Measurements from ENCODE around the gene FYB1.

FYB1 gene

DNA sequence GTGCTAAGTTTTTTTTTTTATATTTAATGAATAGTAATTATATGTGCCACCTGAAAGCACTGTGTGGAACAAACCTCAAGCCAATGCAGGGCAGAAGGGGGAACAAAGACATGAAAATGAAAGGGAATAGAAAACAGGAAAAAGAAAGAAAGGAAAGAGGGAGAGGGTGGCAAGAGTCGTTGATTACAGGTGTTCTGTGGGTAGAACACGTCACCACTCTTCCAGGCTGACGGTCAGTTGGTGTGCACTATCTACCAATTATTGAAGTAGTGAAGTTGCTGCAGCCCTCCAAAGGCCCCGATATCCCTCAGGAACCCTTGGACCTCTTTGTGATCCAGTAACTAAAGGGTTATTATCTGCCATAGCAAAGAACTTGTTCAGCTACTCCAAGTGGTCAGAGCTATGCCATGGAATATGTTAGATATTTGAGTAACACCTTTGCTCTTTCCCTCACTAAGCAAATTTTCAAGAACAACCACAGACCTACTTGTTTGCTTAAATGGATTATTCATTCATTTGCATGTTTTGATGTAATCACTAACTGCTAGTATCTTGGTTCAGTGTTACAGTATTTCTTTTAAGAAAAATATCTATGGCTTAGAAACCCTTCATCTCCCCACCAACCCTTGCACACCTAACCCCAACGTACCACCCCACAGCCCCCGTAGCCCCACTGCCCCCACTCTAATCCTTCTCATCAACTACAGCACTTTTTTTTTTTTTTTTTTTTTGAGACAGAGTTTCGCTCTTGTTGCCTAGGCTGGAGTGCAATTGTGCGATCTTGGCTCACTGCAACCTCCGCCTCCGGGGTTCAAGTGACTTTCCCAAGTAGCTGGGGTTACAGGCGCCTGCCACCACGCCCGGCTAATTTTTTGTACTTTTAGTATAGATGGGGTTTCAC, 31.3 kb downstream of the FYB1 start:
- Histone ChIP-seq H3K4me1 (ENCODE audit: control insufficient read depth in 2 of 2, insufficient read depth in 1 of 2, low read depth in 1 of 2, low read length in 2 of 2) (no peaks in the 10 kb centered on the region), H2BK120ac (ENCODE audit: low read depth, low read length) (no peak overlapping the region), H3K23ac (ENCODE audit: low read depth, low read length, poor library complexity) (no peak overlapping the region), H2BK15ac (ENCODE audit: low read length) (no peak overlapping the region), H3K27me3 (ENCODE audit: control insufficient read depth in 3 of 3, insufficient read depth in 3 of 3, low read depth in 1 of 3, low read length in 3 of 3) (no peaks in the 10 kb centered on the region), H2BK5ac (ENCODE audit: low read length) (no peak overlapping the region), H3K79me1 (ENCODE audit: low read depth, low read length) (no peaks in the 10 kb centered on the region), H2AK5ac (ENCODE audit: low read depth, low read length) (no peak overlapping the region), H3K4me3 (ENCODE audit: low read length in 2 of 2) (no peak overlapping the region), H4K91ac (ENCODE audit: low read depth, low read length, poor library complexity) (no peak overlapping the region), H3K9me3 (replicated peaks in 1 of 2; ENCODE audit: control insufficient read depth in 2 of 2, insufficient read depth in 1 of 2, low read depth in 1 of 2, low read length in 2 of 2) (no peaks in the 10 kb centered on the region), H3K18ac (ENCODE audit: low read length) (no peak overlapping the region), H4K8ac (ENCODE audit: low read depth, low read length) (no peak overlapping the region), H3K27ac (replicated peaks; ENCODE audit: low read length) (no peak overlapping the region), H3K4me2 (ENCODE audit: insufficient read depth, low read length, poor library complexity, severe bottlenecking) (no peak overlapping the region), H3K9ac (ENCODE audit: low read depth, low read length, poor library complexity) (no peak overlapping the region), H3K4ac (ENCODE audit: low read length) (no peak overlapping the region), H2BK12ac (ENCODE audit: low read length) (no peak overlapping the region), H3K14ac (ENCODE audit: low read length) (no peak overlapping the region), H3K36me3 (replicated peaks in 1 of 2; ENCODE audit: control insufficient read depth in 2 of 2, insufficient read depth in 2 of 2, low read length in 2 of 2) (no peaks in the 10 kb centered on the region), H2AFZ (ENCODE audit: low read length) (no peak overlapping the region)
- DNase-seq (ENCODE audit: low spot score) = no peak
- no CpG with 5 or more reads among the region's 13 CpGs for WGBS, 2 donors (ENCODE audit: extremely low coverage in 2 of 2, insufficient read length in 2 of 2, insufficient replicate concordance in 1 of 2)

DNA sequence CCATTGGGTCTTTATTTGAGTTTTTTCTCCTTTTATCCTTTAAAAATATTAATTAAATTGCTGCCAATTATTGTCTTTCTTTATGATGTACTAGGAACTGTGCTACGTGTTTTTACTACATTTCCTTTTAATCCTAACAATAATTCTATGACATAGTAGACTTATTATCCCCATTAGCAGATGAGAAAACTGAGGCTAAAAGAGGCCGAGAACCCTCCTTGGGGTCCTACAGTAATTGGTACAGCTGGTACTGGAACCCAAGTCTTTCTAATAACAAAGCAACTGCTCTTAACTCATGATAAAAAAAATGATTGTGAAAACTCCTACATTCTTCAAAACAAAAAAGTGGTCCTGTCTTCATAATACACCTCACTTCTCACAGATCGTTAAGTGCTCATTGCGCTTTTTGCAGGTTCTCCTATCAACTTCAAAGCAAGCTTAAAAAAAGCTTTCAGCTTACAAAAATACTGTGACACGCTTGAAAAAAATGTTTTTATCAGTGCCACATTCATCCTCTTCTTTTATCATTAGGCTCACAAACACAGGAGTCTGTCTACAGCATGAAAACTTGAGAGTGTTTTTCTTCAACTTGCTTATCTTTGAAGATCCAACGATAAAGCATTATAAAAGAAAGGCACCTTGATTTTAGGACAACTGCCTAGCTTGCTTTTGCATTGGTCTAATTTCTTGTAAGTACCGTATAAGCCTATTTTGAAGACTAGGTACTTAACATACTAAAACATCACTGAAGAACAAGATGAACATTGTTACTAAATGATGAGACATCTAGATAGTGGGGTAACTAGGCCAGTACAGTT, 32.4 kb downstream of the FYB1 start:
- no peak overlapping the region for H3K4me2 ChIP-seq (ENCODE audit: insufficient read depth, low read length, poor library complexity, severe bottlenecking)
- no peak overlapping the region for H2BK5ac ChIP-seq (ENCODE audit: low read length)
- no peak overlapping the region for H4K91ac ChIP-seq (ENCODE audit: low read depth, low read length, poor library complexity)
- H3K9ac ChIP-seq (ENCODE audit: low read depth, low read length, poor library complexity) = no peak overlapping the region
- no CpG with 5 or more reads among the region's 7 CpGs for WGBS, 2 donors (ENCODE audit: extremely low coverage in 2 of 2, insufficient read length in 2 of 2, insufficient replicate concordance in 1 of 2)
- H3K79me1 ChIP-seq (ENCODE audit: low read depth, low read length) = no peaks in the 10 kb centered on the region
- no peak overlapping the region for H3K23ac ChIP-seq (ENCODE audit: low read depth, low read length, poor library complexity)
- no peak overlapping the region for H2AFZ ChIP-seq (ENCODE audit: low read length)
- H3K14ac ChIP-seq (ENCODE audit: low read length) = no peak overlapping the region
- no peak overlapping the region for H3K4me3 ChIP-seq (ENCODE audit: low read length in 2 of 2)
- no peak for DNase-seq (ENCODE audit: low spot score)
- no peak overlapping the region for H2BK12ac ChIP-seq (ENCODE audit: low read length)
- no peak overlapping the region for H4K8ac ChIP-seq (ENCODE audit: low read depth, low read length)
- no peaks in the 10 kb centered on the region for H3K27me3 ChIP-seq (ENCODE audit: control insufficient read depth in 3 of 3, insufficient read depth in 3 of 3, low read depth in 1 of 3, low read length in 3 of 3)
- no peak overlapping the region for H2BK15ac ChIP-seq (ENCODE audit: low read length)
- no peak overlapping the region for H3K27ac ChIP-seq (replicated peaks; ENCODE audit: low read length)
- H2AK5ac ChIP-seq (ENCODE audit: low read depth, low read length) = no peak overlapping the region
- no peaks in the 10 kb centered on the region for H3K36me3 ChIP-seq (replicated peaks in 1 of 2; ENCODE audit: control insufficient read depth in 2 of 2, insufficient read depth in 2 of 2, low read length in 2 of 2)
- no peak overlapping the region for H3K4ac ChIP-seq (ENCODE audit: low read length)
- H2BK120ac ChIP-seq (ENCODE audit: low read depth, low read length) = no peak overlapping the region
- no peaks in the 10 kb centered on the region for H3K4me1 ChIP-seq (ENCODE audit: control insufficient read depth in 2 of 2, insufficient read depth in 1 of 2, low read depth in 1 of 2, low read length in 2 of 2)
- no peaks in the 10 kb centered on the region for H3K9me3 ChIP-seq (replicated peaks in 1 of 2; ENCODE audit: control insufficient read depth in 2 of 2, insufficient read depth in 1 of 2, low read depth in 1 of 2, low read length in 2 of 2)
- no peak overlapping the region for H3K18ac ChIP-seq (ENCODE audit: low read length)

DNA sequence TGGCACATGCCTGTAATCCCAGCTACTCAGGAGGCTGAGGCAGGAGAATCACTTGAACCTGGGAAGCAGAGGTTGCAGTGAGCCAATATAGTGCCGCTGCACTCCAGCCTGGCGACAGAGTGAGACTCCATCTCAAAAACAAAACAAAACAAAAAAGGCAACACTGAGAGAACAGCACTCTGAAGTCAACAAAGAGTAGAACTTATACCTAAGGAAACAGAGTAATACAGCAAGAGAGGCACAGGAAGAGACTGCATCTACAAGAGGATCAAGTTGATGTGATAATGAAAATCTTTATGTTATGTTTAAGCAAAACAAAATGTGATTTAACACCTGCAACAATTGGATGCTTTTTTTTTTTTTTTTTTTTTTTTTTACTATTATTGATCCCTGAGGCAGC, 33.1 kb downstream of the FYB1 start:
- Histone ChIP-seq H3K27me3 (ENCODE audit: control insufficient read depth in 3 of 3, insufficient read depth in 3 of 3, low read depth in 1 of 3, low read length in 3 of 3) (no peaks in the 10 kb centered on the region), H2BK15ac (ENCODE audit: low read length) (no peak overlapping the region), H3K36me3 (replicated peaks in 1 of 2; ENCODE audit: control insufficient read depth in 2 of 2, insufficient read depth in 2 of 2, low read length in 2 of 2) (no peaks in the 10 kb centered on the region), H2BK5ac (ENCODE audit: low read length) (no peak overlapping the region), H3K14ac (ENCODE audit: low read length) (no peak overlapping the region), H3K79me1 (ENCODE audit: low read depth, low read length) (no peaks in the 10 kb centered on the region), H4K8ac (ENCODE audit: low read depth, low read length) (no peak overlapping the region), H2BK12ac (ENCODE audit: low read length) (no peak overlapping the region), H3K18ac (ENCODE audit: low read length) (no peak overlapping the region), H3K9me3 (replicated peaks in 1 of 2; ENCODE audit: control insufficient read depth in 2 of 2, insufficient read depth in 1 of 2, low read depth in 1 of 2, low read length in 2 of 2) (no peaks in the 10 kb centered on the region), H2AK5ac (ENCODE audit: low read depth, low read length) (no peak overlapping the region), H4K91ac (ENCODE audit: low read depth, low read length, poor library complexity) (no peak overlapping the region), H2AFZ (ENCODE audit: low read length) (no peak overlapping the region), H3K4me3 (ENCODE audit: low read length in 2 of 2) (no peak overlapping the region), H3K4me2 (ENCODE audit: insufficient read depth, low read length, poor library complexity, severe bottlenecking) (no peak overlapping the region), H3K27ac (replicated peaks; ENCODE audit: low read length) (no peak overlapping the region), H3K4me1 (ENCODE audit: control insufficient read depth in 2 of 2, insufficient read depth in 1 of 2, low read depth in 1 of 2, low read length in 2 of 2) (no peaks in the 10 kb centered on the region), H3K9ac (ENCODE audit: low read depth, low read length, poor library complexity) (no peak overlapping the region), H3K23ac (ENCODE audit: low read depth, low read length, poor library complexity) (no peak overlapping the region), H2BK120ac (ENCODE audit: low read depth, low read length) (no peak overlapping the region), H3K4ac (ENCODE audit: low read length) (no peak overlapping the region)
- no peak for DNase-seq (ENCODE audit: low spot score)
- no CpG with 5 or more reads among the region's 2 CpGs for WGBS, 2 donors (ENCODE audit: extremely low coverage in 2 of 2, insufficient read length in 2 of 2, insufficient replicate concordance in 1 of 2)

DNA sequence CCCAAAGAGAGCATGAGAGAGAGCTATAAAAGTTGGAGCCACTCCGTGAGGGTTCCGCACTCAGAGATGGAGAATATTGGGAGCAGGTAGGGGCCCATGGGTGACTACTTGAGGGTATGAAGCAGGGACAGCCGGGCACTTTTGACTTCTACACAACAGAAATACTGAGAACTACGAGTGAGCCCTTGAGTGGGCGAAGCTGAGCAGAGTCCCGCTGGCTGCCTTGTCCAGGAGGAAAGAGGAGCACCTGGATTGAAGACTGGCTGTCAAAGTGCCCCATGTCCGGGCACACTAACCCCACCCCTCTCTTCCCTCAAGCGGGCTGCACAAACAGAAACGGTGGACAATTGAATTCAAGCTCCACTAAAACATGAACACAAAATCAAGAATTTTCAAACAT, 33.6 kb downstream of the FYB1 start:
- Histone ChIP-seq H2BK5ac (ENCODE audit: low read length) (no peak overlapping the region), H3K4me3 (ENCODE audit: low read length in 2 of 2) (no peak overlapping the region), H3K4ac (ENCODE audit: low read length) (no peak overlapping the region), H2AK5ac (ENCODE audit: low read depth, low read length) (no peak overlapping the region), H2AFZ (ENCODE audit: low read length) (no peak overlapping the region), H3K14ac (ENCODE audit: low read length) (no peak overlapping the region), H3K36me3 (replicated peaks in 1 of 2; ENCODE audit: control insufficient read depth in 2 of 2, insufficient read depth in 2 of 2, low read length in 2 of 2) (no peaks in the 10 kb centered on the region), H3K79me1 (ENCODE audit: low read depth, low read length) (no peaks in the 10 kb centered on the region), H3K4me1 (ENCODE audit: control insufficient read depth in 2 of 2, insufficient read depth in 1 of 2, low read depth in 1 of 2, low read length in 2 of 2) (no peaks in the 10 kb centered on the region), H3K9me3 (replicated peaks in 1 of 2; ENCODE audit: control insufficient read depth in 2 of 2, insufficient read depth in 1 of 2, low read depth in 1 of 2, low read length in 2 of 2) (no peaks in the 10 kb centered on the region), H2BK15ac (ENCODE audit: low read length) (no peak overlapping the region), H4K8ac (ENCODE audit: low read depth, low read length) (no peak overlapping the region), H4K91ac (ENCODE audit: low read depth, low read length, poor library complexity) (no peak overlapping the region), H3K18ac (ENCODE audit: low read length) (no peak overlapping the region), H3K23ac (ENCODE audit: low read depth, low read length, poor library complexity) (no peak overlapping the region), H3K27ac (replicated peaks; ENCODE audit: low read length) (no peak overlapping the region), H2BK120ac (ENCODE audit: low read depth, low read length) (no peak overlapping the region), H3K4me2 (ENCODE audit: insufficient read depth, low read length, poor library complexity, severe bottlenecking) (no peak overlapping the region), H2BK12ac (ENCODE audit: low read length) (no peak overlapping the region), H3K9ac (ENCODE audit: low read depth, low read length, poor library complexity) (no peak overlapping the region), H3K27me3 (ENCODE audit: control insufficient read depth in 3 of 3, insufficient read depth in 3 of 3, low read depth in 1 of 3, low read length in 3 of 3) (no peaks in the 10 kb centered on the region)
- no peak for DNase-seq (ENCODE audit: low spot score)
- no CpG with 5 or more reads among the region's 9 CpGs for WGBS, 2 donors (ENCODE audit: extremely low coverage in 2 of 2, insufficient read length in 2 of 2, insufficient replicate concordance in 1 of 2)

All from neuronal stem cell (in vitro differentiated cells).